HG02588 (cell line): ENCODE measurements around the gene TTC21B.

Experiments
- ATAC-seq: cut with Tn5 transposase; IDR thresholded peaks from one replicate; pipeline ENCODE4 v1.9.1; 2021; ENCODE audit warnings: mild to moderate bottlenecking, moderate library complexity; ENCODE audit not compliant: unreplicated experiment

Gene TTC21B

DNA sequence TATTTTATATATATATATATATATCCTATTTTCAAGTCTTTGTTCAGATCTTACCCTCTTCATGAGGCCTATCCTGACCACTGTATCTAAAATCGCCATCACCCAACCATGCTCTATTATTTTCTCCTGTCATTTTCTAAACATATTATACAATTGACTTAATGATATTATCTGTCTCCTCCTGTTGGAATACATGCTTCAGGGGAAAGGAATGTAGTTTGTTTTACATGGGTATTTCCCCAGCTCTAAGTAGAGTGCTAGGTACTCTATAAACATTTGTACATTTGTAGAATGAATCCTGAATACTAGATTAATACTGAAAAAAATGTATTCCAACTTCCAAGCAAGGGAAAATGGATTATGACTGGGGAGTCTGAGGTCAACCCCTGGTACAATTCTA lies 26.2 kb downstream of the TTC21B start:
- no peak for ATAC-seq

- no peak for ATAC-seq
Observed at GRCh38 chr2:165924946-165925345, 28.6 kb downstream of the TTC21B start.

GRCh38 chr2:165920748-165921147 lies 32.8 kb downstream of the TTC21B start:
- ATAC-seq = no peak

- no peak for ATAC-seq
Observed at GRCh38 chr2:165913636-165914035, 39.9 kb downstream of the TTC21B start.

GRCh38 chr2:165911981-165912380 lies 41.6 kb downstream of the TTC21B start:
- ATAC-seq = no peak

- no peak for ATAC-seq
Observed at GRCh38 chr2:165911231-165911630, 42.3 kb downstream of the TTC21B start.

DNA sequence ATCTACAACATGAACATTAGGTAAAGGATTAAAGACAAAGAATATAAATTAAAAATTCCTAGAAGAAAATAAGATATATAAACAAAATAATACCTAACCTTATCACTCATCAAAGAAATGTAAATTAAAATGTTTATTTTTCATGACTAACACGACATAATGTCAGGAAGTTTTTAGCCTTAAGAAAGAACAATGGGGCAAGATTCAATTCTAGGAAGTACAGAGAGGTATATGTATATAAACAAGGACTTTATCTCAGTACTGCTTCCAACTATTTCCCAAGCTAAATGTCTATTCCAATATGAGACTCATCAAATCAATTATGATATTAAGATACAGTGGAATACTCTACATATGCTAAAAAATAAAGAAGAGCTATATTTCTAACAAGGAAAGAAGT lies 44.1 kb downstream of the TTC21B start:
- ATAC-seq = no peak

GRCh38 chr2:165905854-165906253 lies 47.7 kb downstream of the TTC21B start:
- no peak for ATAC-seq

- no peak for ATAC-seq
Observed at GRCh38 chr2:165905269-165905668, 48.3 kb downstream of the TTC21B start.

GRCh38 chr2:165904432-165904831 lies 49.1 kb downstream of the TTC21B start:
- no peak for ATAC-seq

DNA sequence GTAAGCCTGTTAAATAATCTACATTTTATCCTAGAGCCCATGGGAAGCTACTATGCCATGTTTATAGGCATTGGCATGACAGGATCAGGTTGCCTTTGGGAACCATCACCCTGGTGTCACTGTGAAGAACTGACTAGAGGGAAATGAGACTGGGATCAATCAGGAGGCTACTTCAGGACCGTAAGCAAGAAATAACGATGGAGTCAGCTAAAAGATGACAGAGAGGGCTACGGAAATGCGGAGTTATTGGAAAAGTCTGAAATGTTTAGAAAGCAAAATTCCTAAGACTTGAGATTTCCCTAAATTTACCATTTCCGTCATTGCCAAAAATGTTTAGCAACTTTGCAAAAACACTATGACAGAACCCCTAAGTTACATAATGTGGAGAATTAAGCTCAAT lies 50.2 kb downstream of the TTC21B start:
- no peak for ATAC-seq

GRCh38 chr2:165902934-165903333 lies 50.6 kb downstream of the TTC21B start:
- no peak for ATAC-seq

- no peak for ATAC-seq
Observed at GRCh38 chr2:165901620-165902298, 51.8 kb downstream of the TTC21B start.

- no peak for ATAC-seq
Observed at GRCh38 chr2:165899311-165899710, 54.3 kb downstream of the TTC21B start.

- ATAC-seq = no peak
Observed at GRCh38 chr2:165898381-165898780, 55.2 kb downstream of the TTC21B start.

GRCh38 chr2:165897726-165898125 lies 55.9 kb downstream of the TTC21B start:
- peak; percentile 61 for ATAC-seq

- no peak for ATAC-seq
Observed at GRCh38 chr2:165897074-165897473, 56.5 kb downstream of the TTC21B start.

- ATAC-seq = peak; percentile 90
Observed at GRCh38 chr2:165895974-165896373, 57.6 kb downstream of the TTC21B start.

DNA sequence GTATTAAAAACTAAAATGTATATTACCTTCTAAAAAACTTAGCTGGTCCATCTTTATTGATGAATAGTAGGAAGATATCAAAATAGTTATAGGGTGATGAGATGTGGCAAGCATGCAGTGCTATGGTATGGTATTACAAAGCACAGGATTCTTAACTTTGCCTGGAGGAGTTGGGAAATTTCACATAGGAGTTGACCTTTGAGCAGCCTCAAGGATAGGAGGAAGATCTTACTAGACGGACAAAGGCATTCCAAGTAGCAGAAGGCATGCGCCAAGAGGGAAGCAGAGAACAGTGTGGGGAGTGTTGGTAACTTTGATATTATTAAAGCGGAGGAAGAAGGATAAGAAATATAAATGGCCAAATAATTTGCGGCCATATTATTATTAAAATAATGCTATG lies 60.0 kb downstream of the TTC21B start:
- ATAC-seq = no peak

GRCh38 chr2:165892526-165892925 lies 61.0 kb downstream of the TTC21B start:
- no peak for ATAC-seq

GRCh38 chr2:165891943-165892342 lies 61.6 kb downstream of the TTC21B start:
- no peak for ATAC-seq

DNA sequence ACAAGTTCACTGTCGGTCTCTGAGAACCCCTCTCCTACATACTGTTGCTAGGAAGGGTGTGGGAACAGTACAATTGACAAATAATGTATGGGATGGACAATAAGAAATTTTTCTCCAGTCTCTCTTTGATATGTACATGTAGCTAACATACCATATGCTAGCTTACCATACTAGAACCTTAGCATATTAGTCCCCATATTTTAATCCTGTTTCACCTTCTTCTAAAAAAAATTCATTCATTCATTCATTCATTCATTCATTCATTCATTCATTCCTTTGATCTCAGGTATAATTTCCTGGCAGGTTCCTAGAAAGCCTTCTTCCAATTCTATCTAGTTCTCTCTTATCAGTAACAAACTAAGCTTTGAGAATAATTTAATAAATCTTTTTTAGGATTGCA lies 62.2 kb downstream of the TTC21B start:
- no peak for ATAC-seq

- ATAC-seq = no peak
Observed at GRCh38 chr2:165889798-165890197, 63.8 kb downstream of the TTC21B start.
